HepG2 (cell line): ENCODE results near the gene SLC9A9. TPM values are rescaled to one million over a fixed set of nuclear protein-coding genes. Genes with fewer than 3 reads are reported as not detected.

Experiments used
- ATAC-seq: fragments of 200-7000 bp; cut with Tn5 transposase; 3 replicates; pipeline ENCODE4 v1.9.1; 2020; ENCODE audit warnings: mild to moderate bottlenecking, moderate library complexity
- BruUV-seq: library from RNA; stranded (reverse); fragments of 400-500 nt; replicated peaks from 2 replicates; lab custom pipeline; 2021; lab: Mats Ljungman, UMichigan
- CTCF ChIA-PET: fragments of 300-600 bp; formaldehyde crosslinking; extraction: SDS; loops from one replicate; lab custom pipeline; 2021; ENCODE audit warnings: low total read pairs, inconsistent platforms, low intra/inter-chr PET ratio; lab: Yijun Ruan, JAX
- POLR2A ChIA-PET: fragments of 350-600 bp; sonication (Branson Sonifier 250); formaldehyde crosslinking; loops from one replicate; lab custom pipeline; 2020; ENCODE audit warnings: antibody characterized with exemption, inconsistent platforms; lab: Yijun Ruan, JAX
- DNase-seq: peaks from one replicate; pipeline ENCODE4 v3.0.0-alpha.2; 2015; ENCODE audit warnings: low spot score
- FAIRE-seq: peaks from 3 replicates; lab custom pipeline; 2011; peaks lifted over from hg19 to GRCh38; lab: Jason Lieb, UNC
- H2AFZ ChIP-seq: one replicate; pipeline ENCODE4 v1.6.1; 2011; ENCODE audit warnings: low read length, inconsistent platforms
- H3K27ac ChIP-seq: fragments of 300-600 bp; 3 replicates; pipeline ENCODE4 v1.8.0; 2011; ENCODE audit warnings: mixed run types, mild to moderate bottlenecking, mixed read lengths, low read length, inconsistent platforms; ENCODE audit not compliant: insufficient read depth; ENCODE audit errors: extremely low read length
- H3K27me3 ChIP-seq, 2 experiments: fragments of 200-600 bp in 1 of 2; 2 replicates in 1 of 2; 3 replicates in 1 of 2; pipeline versions ENCODE4 v1.6.0 to v1.8.0; 2011; ENCODE audit warnings: low read length in 2 of 2, mild to moderate bottlenecking in 2 of 2, moderate library complexity in 2 of 2, inconsistent platforms in 1 of 2; ENCODE audit not compliant: insufficient read depth in 2 of 2, control insufficient read depth in 1 of 2
- H3K36me3 ChIP-seq, 2 experiments: fragments of 200-600 bp in 1 of 2; replicated peaks in 1 of 2; 2 replicates in 1 of 2; 3 replicates in 1 of 2; pipeline versions ENCODE4 v1.5.1 to v1.8.0; 2011; ENCODE audit warnings: low read length in 2 of 2, inconsistent platforms in 1 of 2; ENCODE audit not compliant: insufficient read depth in 2 of 2, control insufficient read depth in 1 of 2
- H3K4me1 ChIP-seq: 2 replicates; pipeline ENCODE4 v1.5.1; 2012; ENCODE audit warnings: low read length, inconsistent platforms; ENCODE audit not compliant: insufficient read depth
- H3K4me2 ChIP-seq: 2 replicates; pipeline ENCODE4 v1.6.0; 2011; ENCODE audit warnings: low read depth, low read length, inconsistent platforms
- H3K4me3 ChIP-seq, 3 experiments: fragments of 200-600 bp in 1 of 3; sonication (generic), shearing (Covaris generic) in 1 of 3; replicated peaks in 1 of 3; 2 replicates each; pipeline ENCODE4 v1.5.1; 2011 to 2016; ENCODE audit warnings: low read length in 3 of 3, inconsistent platforms in 2 of 3, low read depth in 2 of 3, mild to moderate bottlenecking in 2 of 3, control low read depth in 1 of 3, mixed read lengths in 1 of 3; ENCODE audit not compliant: insufficient read depth in 1 of 3
- H3K79me2 ChIP-seq: one replicate; pipeline ENCODE4 v1.6.1; 2011; ENCODE audit warnings: low read length, inconsistent platforms; ENCODE audit not compliant: insufficient read depth
- H3K9ac ChIP-seq: 2 replicates; pipeline ENCODE4 v1.6.0; 2011; ENCODE audit warnings: mild to moderate bottlenecking, low read depth, low read length, inconsistent platforms; ENCODE audit not compliant: insufficient read depth
- H3K9me3 ChIP-seq: 2 replicates; pipeline ENCODE4 v1.5.1; 2012; ENCODE audit warnings: mild to moderate bottlenecking, low read length
- H4K20me1 ChIP-seq: 2 replicates; pipeline ENCODE4 v1.6.0; 2011; ENCODE audit warnings: inconsistent platforms, mild to moderate bottlenecking, low read length, moderate library complexity; ENCODE audit not compliant: insufficient read depth
- GTF3A ChIP-seq: sonication (generic); formaldehyde crosslinking; conservative IDR thresholded peaks from 2 replicates; pipeline ENCODE4 v1.4.0; 2020; ENCODE audit warnings: mild to moderate bottlenecking, missing genetic modification reagents
- MYNN ChIP-seq: sonication (generic); formaldehyde crosslinking; IDR thresholded peaks from 2 replicates; pipeline ENCODE4 v1.4.0; 2020; ENCODE audit warnings: mild to moderate bottlenecking, low read depth, missing genetic modification reagents
- NCOR1 ChIP-seq: fragments of 200-600 bp; sonication (generic); IDR thresholded peaks from 2 replicates; pipeline ENCODE4 v1.7.0; 2017; ENCODE audit warnings: antibody characterized with exemption, low read length, borderline replicate concordance
- NFRKB ChIP-seq: fragments of 450-650 bp; IDR thresholded peaks from 2 replicates; pipeline ENCODE4 v1.6.1; 2017
- NR2F2 ChIP-seq: IDR thresholded peaks from 2 replicates; pipeline ENCODE4 v1.6.1; 2012; ENCODE audit warnings: low read depth, inconsistent platforms, borderline replicate concordance
- ZEB1 ChIP-seq: IDR thresholded peaks from 2 replicates; pipeline ENCODE4 v1.6.1; 2012; ENCODE audit warnings: mild to moderate bottlenecking, low read depth, inconsistent platforms; ENCODE audit not compliant: insufficient replicate concordance
- ZNF142 ChIP-seq: sonication (generic); formaldehyde crosslinking; IDR thresholded peaks from 2 replicates; pipeline ENCODE4 v1.4.0; 2020; ENCODE audit warnings: missing genetic modification reagents
- ZNF496 ChIP-seq: sonication (generic); formaldehyde crosslinking; IDR thresholded peaks from 2 replicates; pipeline ENCODE4 v1.8.1; 2023; ENCODE audit warnings: mild to moderate bottlenecking, moderate library complexity, missing genetic modification reagents; ENCODE audit not compliant: insufficient replicate concordance
- WGBS: methylation state at CpG from one replicate; pipeline ENCODE4 v1.1.6; 2017; ENCODE audit warnings: low lambda C conversion rate; 5-methylcytosine and 5-hydroxymethylcytosine counted together
- in situ Hi-C: cut with HindIII; loops from 2 replicates; pipeline ENCODE4 v1.10.0; 2017; ENCODE audit warnings: low pct_unique_long_range_greater_than_20kb; ENCODE audit not compliant: extremely low pct_ligation_motif_present
- intact Hi-C: fragments of 100-400 bp; cut with micrococcal nuclease; formaldehyde crosslinking; loops from one replicate; pipeline ENCODE4 v1.10.0; 2022; ENCODE audit not compliant: unreplicated experiment
- polyA plus RNA-seq, 8 experiments: library from polyadenylated mRNA; depleted of rRNA in 3 of 8; stranded (reverse) in 7 of 8; unstranded in 1 of 8; fragments of >200 nt; fragmentation: Illumina TruSeq in 4 of 8; extraction: Trizol in 4 of 8; gene quantifications; 2 replicates each; pipeline versions ENCODE4 v1.2.1 to v1.2.3, GENCODE V29; 2011 to 2016; ENCODE audit warnings: low read depth in 4 of 8, missing spikeins in 1 of 8, mixed read lengths in 1 of 8; ENCODE audit not compliant: insufficient read depth in 1 of 8
- total RNA-seq, 5 experiments: library from RNA; depleted of rRNA; stranded (reverse); fragments of >200 nt; fragmentation: Illumina TruSeq; extraction: Trizol; gene quantifications; 2 replicates each; pipeline ENCODE4 v1.2.3, GENCODE V29; 2016; ENCODE audit warnings: low read depth in 1 of 5
- TF ChIP-seq, protein P1 (sequence below), 2 experiments: sonication (generic) in 1 of 2; formaldehyde crosslinking in 1 of 2; IDR thresholded peaks; 2 replicates each; pipeline versions ENCODE4 v1.5.1 to v1.6.1; 2011 to 2020; ENCODE audit warnings: borderline replicate concordance in 1 of 2, low read depth in 1 of 2, low read length in 1 of 2, mild to moderate bottlenecking in 1 of 2, missing genetic modification reagents in 1 of 2, moderate library complexity in 1 of 2

The SLC9A9 gene
- total and polyA plus RNA-seq, 2 of the 13 experiments (the other 11 are each of a cell fraction or from before 2014, with no cell fraction given): not detected

DNA sequence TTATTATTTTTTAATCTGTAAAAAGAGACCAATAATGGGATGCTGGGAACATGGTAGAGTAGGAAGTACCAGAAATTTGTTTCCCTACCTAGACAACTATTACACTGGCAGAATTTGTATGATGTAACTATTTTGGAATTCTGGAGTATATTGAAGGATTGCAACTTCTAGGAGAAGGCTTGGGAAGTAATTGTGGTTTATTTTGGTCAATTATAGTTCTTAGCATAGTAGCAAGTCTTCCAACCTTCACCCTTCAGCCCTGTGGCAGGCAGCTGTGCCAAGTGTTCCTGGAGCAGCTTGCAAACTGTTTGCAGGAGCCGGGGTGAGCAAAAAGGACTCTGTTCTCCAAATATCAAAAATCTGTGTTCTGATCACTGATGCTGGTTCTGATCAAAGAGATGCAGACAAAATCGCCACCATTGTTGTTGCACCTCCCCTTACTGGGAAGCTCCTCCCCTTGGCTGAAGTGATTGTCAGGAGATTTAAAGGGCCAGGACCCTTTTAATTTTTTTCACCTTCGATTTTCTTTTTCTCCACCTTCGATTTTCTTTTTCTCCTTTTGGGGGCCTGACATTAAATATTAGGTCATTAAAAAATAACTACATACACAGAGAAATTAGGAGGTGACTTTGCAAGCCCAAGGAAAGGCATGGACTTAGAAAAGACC is 363.3 kb downstream of the SLC9A9 start:
- H3K4me3 ChIP-seq: no peak overlapping the region
- no peak overlapping the region for H2AFZ ChIP-seq
- no peaks in the 10 kb centered on the region for H3K27me3 ChIP-seq
- CTCF ChIA-PET: no interaction called here
- TF ChIP-seq GTF3A: no peak
- no peak for TF ChIP-seq MYNN (CRISPR knock-in tag)
- no peak for TF ChIP-seq NCOR1
- TF ChIP-seq NFRKB: no peak
- TF ChIP-seq, protein P1, sequence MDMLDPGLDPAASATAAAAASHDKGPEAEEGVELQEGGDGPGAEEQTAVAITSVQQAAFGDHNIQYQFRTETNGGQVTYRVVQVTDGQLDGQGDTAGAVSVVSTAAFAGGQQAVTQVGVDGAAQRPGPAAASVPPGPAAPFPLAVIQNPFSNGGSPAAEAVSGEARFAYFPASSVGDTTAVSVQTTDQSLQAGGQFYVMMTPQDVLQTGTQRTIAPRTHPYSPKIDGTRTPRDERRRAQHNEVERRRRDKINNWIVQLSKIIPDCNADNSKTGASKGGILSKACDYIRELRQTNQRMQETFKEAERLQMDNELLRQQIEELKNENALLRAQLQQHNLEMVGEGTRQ (IDR thresholded peaks at IDR 0.05; ENCODE audit: low read depth, low read length): no peak
- TF ChIP-seq, protein P1 (CRISPR knock-in tag; IDR thresholded peaks at IDR 0.05; ENCODE audit: borderline replicate concordance): no peak
- no peak for TF ChIP-seq ZNF142 (CRISPR knock-in tag)
- no peak for TF ChIP-seq ZNF496
- TF ChIP-seq NR2F2: no peak
- TF ChIP-seq ZEB1: no peak
- TF ChIP-seq, all 625 proteins: peak for 0
- intact Hi-C loops: no loop called here
- Histone ChIP-seq H3K4me2 (no peak overlapping the region), H4K20me1 (no peaks in the 10 kb centered on the region), H3K36me3 (no peaks in the 10 kb centered on the region), H3K9me3 (no peaks in the 10 kb centered on the region), H3K9ac (no peak overlapping the region), H3K79me2 (no peaks in the 10 kb centered on the region), H3K4me1 (no peaks in the 10 kb centered on the region), H3K27ac (no peak overlapping the region)
- WGBS: 0% methylated on average over 4 of the region's 4 CpGs
- DNase-seq: no peak
- in situ Hi-C loops: no loop called here
- POLR2A ChIA-PET: no interaction called here
- no TSS peak for BruUV-seq
- ATAC-seq: no peak
- FAIRE-seq: no peak
